Measurements from ENCODE around the gene REPIN1.

Gene REPIN1

GRCh38 chr7:150401861-150402631, 33.4 kb downstream of the REPIN1 start:
- TF ChIP-seq, protein P1, sequence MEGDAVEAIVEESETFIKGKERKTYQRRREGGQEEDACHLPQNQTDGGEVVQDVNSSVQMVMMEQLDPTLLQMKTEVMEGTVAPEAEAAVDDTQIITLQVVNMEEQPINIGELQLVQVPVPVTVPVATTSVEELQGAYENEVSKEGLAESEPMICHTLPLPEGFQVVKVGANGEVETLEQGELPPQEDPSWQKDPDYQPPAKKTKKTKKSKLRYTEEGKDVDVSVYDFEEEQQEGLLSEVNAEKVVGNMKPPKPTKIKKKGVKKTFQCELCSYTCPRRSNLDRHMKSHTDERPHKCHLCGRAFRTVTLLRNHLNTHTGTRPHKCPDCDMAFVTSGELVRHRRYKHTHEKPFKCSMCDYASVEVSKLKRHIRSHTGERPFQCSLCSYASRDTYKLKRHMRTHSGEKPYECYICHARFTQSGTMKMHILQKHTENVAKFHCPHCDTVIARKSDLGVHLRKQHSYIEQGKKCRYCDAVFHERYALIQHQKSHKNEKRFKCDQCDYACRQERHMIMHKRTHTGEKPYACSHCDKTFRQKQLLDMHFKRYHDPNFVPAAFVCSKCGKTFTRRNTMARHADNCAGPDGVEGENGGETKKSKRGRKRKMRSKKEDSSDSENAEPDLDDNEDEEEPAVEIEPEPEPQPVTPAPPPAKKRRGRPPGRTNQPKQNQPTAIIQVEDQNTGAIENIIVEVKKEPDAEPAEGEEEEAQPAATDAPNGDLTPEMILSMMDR (conservative IDR thresholded peaks at IDR 0.05), result no peak
- H3K27ac ChIP-seq, result no peak overlapping the region

DNA sequence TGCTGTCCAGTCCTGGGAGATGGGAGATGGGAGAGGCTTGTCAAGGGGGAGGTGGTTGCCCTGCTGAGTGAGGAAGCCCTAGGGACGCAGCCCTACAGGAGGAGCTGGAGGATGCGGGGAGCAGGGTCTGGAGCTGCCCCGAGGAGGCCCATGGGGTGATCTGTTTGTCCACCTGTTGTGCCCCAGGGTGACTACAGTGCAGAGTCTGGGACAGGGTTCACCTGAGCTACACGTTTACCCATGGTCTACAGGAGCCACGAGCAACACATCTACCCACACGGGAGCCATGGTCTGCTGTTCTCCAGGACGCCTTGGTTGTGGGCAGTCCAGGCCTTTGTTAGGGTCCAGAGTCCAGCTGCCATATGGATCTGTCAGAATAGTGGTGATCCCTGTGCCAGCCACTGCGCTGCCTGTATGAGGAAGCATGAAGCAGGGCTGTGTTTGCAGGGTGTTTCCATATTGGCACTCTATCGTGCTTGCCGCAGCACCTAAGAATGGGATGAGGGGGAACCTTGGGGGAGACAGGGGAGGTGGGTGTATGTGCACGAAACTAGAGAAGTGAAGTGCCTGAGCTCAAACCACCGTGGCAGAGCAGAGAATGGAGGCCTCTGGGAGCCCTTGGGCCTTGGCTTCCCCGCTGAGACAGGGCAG, 34.2 kb downstream of the REPIN1 start:
- peak overlapping the region; percentile 95 for H3K27ac ChIP-seq
- TF ChIP-seq, protein P1 (conservative IDR thresholded peaks at IDR 0.05), result no peak

- H3K27ac ChIP-seq, result peak overlapping the region; percentile 95
- TF ChIP-seq, protein P1 (conservative IDR thresholded peaks at IDR 0.05), result no peak
These were observed 35.0 kb downstream of the REPIN1 start for GRCh38 chr7:150403376-150404171.

- TF ChIP-seq, protein P1 (conservative IDR thresholded peaks at IDR 0.05), result no peak
- peak overlapping the region; percentile 95 for H3K27ac ChIP-seq
These were observed 35.7 kb downstream of the REPIN1 start for GRCh38 chr7:150404172-150404804.

GRCh38 chr7:150404805-150405583, 36.4 kb downstream of the REPIN1 start:
- H3K27ac ChIP-seq, result peak overlapping the region; percentile 95
- TF ChIP-seq, protein P1 (conservative IDR thresholded peaks at IDR 0.05), result peak; percentile 66

DNA sequence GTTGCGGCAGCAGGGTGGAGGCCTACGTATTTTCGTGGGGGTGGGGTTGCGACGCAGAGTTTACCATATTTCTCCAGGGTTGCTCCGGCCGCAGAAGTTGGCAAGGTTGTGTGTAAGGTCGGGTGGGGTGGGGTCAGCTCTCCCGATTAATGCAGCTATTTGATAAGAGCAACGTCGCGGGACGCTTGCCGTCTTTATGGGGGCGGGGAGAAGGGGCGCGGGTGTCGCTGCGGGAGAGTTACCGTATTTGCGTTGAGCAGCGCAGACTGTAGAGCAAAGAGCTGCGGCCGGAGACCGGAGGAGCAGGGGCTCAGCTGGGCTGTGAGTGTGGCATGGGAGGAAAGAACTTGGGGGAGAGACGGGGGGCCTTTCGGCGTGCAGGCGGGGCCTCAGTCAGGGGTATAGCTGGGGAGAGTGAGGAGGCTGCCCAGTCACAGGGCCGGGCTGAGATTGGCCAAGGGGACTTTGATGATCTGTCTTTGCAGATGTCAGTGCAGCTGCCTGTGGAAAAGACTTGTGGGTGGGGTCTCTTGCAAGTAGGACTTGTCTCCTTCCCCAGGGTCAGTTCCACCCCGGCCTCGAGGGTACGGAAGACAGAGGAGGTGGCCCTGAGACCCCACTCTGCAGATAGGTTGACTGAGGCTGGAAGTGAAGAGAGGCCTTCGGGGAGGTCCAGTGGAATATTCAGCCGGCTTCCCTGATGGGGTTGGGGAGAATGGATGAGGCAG, 37.1 kb downstream of the REPIN1 start:
- TF ChIP-seq, protein P1 (conservative IDR thresholded peaks at IDR 0.05), result no peak
- H3K27ac ChIP-seq, result peak overlapping the region; percentile 95

Measured in VCaP (cell line).